Medulla oblongata (tissue), 1 donor: ENCODE data around the gene FHAD1.

Source experiments
- DNase-seq: peaks from one replicate; pipeline ENCODE4 v3.0.0-alpha.2; 2015; ENCODE audit errors: extremely low spot score

FHAD1 gene

DNA sequence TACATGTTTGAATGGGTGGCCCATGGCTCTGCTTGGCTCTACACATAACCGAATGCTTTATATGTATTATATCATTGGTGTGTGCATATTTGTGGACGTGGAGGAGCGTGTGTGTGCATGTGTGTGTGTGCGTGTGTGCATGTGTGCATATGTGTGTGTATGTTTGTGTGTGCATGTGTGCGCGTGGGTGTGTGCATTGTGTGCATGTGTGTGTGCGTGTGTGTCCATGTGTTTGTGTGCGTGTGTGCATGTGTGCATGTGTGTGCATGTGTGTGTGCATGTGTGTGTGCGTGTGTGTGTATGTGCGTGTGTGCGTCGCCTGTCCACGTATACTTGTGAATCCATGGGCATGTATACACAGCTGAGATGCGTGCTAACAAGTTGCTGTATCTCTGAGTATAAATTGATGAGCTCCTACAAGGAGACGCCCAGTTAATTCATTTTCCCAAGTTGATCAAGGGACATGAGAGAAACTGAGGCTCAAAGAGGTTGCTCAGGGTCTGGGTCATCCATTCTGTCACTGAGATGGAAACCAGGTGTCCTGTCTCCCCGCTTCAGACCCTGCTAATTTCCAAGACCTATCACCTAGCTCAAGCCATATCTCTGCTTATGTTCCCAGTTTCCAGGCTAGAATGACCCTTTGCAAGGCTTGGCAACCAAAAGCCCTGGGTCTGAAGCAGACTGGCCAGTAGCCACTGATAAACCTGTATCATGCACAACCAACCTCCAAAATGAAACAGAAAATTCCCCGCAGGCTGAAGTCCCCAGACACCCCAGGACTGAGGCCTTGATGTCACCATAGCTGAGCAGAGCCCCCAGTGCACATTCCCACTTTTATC is 188.4 kb downstream of the FHAD1 start:
- DNase-seq, result no peak

DNA sequence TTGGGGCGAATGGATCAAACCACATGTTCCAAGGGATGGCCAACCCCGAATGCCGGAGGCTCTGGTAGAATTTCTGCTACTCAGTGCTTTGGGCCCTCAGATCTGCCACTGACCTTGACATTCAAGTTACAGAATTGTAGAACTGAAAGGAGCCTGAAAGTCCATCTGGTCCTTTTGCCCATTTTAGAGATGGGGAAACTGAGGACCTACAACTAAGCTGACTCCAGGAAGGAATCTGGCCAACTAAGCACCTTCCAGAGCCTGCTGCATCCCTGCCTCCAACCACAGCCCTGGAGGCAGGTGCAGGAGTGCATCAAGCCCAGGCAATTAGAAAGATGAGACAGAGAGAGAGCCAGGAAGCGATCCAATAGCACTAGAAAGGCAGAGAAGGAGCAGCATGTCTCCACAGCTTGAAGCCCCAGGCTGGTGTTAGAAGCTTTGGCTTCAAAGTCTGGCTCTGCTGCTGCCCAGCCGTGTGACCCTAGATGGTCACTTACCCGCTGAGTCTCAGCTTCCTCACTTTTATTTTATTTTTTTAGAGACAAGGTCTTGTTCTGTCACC is 189.9 kb downstream of the FHAD1 start:
- DNase-seq, result no peak

DNA sequence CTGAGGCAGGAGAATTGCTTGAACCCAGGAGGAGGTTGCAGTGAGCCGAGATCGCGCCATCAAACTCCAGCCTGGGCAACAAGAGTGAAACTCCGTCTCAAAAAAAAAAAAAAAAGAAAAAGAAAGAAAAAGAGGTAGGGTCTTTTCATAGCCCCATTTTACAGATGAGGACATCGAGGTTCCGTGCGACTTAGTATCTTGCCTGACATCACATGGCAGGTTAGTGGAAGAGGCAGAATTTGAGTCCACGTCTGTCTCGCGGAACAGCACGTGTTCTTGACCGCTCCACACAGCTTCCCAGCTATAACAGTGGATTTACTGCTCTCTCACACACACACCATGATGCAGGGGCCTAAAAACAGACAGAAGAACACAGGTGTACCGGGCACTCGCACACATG is 192.3 kb downstream of the FHAD1 start:
- no peak for DNase-seq

DNA sequence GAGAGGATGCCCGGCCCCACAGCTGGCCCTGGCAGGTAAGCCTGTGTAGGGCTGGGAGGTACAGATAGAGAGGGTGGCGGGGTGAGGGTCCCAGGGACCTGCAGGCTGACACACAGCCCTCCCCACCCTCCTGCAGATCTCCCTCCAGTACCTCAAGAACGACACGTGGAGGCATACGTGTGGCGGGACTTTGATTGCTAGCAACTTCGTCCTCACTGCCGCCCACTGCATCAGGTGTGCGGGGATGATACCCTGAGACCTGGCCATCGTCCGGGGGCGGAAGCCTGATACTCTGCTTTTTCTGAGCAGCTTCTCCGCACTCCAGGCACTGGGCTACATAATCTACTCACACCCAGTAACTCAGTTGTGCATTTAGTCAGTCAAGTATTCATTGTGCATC is 193.3 kb downstream of the FHAD1 start:
- DNase-seq, result no peak

DNA sequence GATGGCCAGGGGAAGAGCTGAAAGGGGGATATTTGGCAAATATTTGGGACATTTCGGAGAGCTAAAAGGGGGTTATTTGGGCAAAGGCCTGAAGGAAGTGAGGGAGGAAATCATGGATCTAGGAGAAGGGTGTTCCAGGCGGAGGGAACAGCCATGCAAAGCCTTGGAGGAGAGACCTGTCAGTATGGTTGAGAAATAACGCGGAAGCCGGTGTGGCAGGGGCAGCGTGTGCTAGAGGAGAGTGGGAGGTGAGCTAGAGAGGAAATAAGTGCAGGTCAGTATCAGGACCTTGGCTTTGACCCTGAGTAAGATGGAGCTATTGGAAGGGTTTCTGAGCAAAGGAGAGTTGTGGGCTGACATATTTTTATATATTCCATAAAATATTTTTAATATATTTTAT is 194.2 kb downstream of the FHAD1 start:
- no peak for DNase-seq

DNA sequence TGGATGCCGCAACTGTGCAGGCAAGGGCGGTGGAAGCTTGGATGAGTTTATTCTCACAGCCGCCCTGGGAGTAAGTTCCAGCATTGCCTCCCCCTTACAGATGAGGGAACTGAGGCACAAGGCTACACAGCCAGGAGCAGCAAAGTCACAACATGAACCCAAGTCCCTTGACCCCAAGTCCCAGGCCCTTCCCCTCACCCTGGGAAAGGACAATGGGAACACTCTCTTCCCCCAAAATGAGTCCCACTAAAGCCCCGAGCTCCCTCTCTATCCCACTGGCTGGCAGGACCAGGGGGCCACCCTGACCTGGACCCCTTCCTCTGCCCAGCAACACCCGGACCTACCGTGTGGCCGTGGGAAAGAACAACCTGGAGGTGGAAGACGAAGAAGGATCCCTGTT is 195.1 kb downstream of the FHAD1 start:
- no peak for DNase-seq

DNA sequence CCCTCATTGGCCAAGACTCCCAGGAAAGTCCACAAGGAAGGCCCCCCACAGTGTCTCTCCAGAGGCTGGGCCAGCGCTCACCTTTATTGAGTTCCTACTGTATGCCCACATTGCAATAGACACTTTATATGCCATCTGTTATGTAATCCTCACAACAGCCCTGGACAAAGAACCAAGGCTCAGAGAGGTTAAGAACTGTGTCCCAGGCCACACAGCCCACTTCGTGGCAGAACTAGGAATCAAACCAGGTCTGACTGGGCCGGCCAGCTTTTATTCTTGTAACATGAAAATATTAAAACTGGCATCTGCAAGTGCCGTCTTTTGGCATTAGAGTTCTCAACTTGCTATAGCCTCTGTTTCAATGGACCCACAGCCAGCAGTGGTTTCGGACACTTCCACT is 195.7 kb downstream of the FHAD1 start:
- no peak for DNase-seq

DNA sequence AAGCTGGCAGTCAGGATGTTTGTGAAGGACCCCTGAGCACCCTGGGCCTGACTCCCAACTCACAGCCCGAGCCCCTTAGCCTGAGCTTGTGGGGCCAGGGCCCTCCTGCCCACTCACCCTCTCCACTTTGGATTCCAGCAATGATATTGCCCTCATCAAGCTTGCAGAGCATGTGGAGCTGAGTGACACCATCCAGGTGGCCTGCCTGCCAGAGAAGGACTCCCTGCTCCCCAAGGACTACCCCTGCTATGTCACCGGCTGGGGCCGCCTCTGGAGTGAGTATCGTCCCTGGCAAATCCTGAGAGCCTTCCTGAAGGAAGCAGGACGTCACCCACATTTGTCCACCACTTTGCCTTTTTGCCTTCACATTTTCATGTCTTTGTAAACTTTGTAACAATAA is 196.3 kb downstream of the FHAD1 start:
- no peak for DNase-seq

DNA sequence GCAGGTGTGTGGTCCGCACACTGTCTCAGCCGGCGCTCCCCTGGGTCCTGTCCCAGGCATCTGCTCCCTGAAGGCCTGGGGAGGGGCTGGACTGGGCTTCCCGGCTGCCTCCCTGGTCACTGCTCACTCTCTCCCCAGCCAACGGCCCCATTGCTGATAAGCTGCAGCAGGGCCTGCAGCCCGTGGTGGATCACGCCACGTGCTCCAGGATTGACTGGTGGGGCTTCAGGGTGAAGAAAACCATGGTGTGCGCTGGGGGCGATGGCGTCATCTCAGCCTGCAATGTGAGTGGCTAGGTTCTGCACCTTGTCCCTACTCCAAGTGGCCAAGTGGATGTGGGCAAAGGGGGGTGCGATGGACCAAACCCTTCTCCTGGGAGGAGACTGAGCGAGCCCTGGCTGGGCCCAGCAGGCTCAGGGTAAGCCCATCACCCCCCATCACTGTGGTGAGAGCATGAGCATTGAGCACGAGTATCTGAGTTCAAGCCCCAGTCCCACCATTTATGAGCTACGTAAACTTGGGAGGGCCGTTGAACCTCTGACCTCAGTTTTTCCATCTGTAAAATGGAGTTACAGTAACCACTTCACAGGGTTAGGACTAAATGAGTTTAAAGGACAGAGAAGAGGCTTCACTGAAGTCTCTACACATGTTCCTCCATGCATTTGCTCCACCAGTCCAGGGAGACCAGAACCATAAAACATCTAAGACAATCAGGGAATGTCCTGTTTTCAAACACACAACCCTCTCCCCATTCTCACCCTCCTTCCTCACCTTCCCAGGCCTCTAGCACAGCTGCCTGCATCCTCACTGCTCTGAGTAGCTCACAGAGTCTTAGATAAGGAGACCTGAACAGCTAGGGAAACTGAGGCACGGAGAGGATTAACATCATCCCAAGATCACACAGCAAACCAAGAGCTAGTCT is 197.7 kb downstream of the FHAD1 start:
- no peak for DNase-seq

DNA sequence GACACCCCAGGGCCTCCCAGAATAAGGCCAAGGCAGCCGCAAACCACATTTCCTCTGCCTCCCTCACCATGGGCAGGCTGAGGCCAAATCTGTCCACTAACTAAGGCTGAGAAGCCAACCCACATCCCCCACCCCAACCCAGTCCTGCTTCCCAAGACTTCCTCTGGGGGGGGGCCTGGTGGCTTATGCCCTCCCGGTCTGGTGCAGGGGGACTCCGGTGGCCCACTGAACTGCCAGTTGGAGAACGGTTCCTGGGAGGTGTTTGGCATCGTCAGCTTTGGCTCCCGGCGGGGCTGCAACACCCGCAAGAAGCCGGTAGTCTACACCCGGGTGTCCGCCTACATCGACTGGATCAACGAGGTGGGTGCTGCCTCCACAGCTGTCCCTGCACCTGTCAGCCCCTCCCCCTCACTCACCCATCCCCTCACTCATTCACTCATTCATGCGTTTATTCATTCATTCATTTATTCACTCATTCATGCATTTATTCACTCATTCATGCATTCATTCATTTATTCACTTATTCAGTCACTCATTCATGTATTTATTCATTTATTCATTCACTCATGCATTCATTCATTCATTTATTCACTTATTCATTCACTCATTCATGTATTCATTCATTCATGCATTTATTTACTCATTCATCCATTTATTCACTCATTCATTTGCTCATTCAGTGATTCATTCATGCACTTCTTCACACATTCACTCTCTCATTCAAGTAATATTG is 198.5 kb downstream of the FHAD1 start:
- no peak for DNase-seq

DNA sequence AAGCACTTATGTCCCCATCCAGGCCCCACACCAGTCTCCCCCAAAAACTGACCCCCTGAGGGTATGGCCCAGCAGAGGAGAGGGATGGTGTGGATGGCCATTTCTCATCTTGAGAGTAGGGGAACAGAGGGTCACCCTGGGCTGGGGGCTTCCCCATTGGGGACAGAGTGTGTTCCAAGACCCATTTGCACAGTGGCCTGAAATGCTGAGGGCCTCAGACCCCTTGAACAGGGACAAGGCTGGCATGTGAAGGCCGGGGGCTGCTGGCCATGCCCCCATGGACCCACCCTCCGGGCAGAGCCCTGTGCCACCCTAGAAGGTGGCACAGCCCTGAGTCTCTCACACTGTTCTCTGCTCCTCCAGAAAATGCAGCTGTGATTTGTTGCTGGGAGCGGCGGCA is 199.2 kb downstream of the FHAD1 start:
- DNase-seq, result no peak
